ENCODE measurements around the gene RRP12. TPM values are rescaled to one million over a fixed set of nuclear protein-coding genes. Genes with fewer than 3 reads are reported as not detected.

Gene RRP12
- total RNA-seq, 2 donors from 2014 or later: 17.7 to 29.3 TPM

DNA sequence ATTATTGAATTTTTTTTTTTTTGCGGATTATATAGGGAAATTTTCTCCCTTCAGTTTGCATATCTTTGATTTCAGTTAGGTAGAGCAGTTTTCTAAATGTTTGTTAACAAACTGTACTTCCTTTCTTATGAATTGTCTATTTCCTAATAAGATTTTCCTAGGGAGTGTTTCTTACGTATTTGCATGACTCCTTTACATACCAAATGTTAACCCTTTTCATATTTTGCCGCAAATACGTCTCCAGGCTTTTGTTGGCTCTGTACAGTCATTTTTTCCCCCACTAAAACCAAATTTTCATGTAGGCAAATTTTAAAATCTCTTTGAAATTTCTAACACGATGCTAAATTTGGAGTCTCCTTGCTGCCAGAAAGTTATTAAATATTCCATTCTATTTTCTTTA is 64.7 kb downstream of the RRP12 start:
- Histone ChIP-seq H3K27ac (no peak overlapping the region), H3K4me1 (ENCODE audit: control insufficient read depth in 1 of 2, low read depth in 2 of 2) (peaks cover 27 to 33% of the 10 kb centered on the region in 2 donors), H3K4me3 (no peak overlapping the region), H3K27me3 (replicated peaks; ENCODE audit: insufficient read depth) (no peaks in the 10 kb centered on the region), H3K9me3 (no peaks in the 10 kb centered on the region), H3K36me3 (no peaks in the 10 kb centered on the region)
- ATAC-seq (ENCODE audit: insufficient number of reproducible peaks, low FRiP score, low read depth): no peak
- DNase-seq (ENCODE audit: low spot score): no peak
- TF ChIP-seq, protein P1, sequence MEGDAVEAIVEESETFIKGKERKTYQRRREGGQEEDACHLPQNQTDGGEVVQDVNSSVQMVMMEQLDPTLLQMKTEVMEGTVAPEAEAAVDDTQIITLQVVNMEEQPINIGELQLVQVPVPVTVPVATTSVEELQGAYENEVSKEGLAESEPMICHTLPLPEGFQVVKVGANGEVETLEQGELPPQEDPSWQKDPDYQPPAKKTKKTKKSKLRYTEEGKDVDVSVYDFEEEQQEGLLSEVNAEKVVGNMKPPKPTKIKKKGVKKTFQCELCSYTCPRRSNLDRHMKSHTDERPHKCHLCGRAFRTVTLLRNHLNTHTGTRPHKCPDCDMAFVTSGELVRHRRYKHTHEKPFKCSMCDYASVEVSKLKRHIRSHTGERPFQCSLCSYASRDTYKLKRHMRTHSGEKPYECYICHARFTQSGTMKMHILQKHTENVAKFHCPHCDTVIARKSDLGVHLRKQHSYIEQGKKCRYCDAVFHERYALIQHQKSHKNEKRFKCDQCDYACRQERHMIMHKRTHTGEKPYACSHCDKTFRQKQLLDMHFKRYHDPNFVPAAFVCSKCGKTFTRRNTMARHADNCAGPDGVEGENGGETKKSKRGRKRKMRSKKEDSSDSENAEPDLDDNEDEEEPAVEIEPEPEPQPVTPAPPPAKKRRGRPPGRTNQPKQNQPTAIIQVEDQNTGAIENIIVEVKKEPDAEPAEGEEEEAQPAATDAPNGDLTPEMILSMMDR (IDR thresholded peaks at IDR 0.05): no peak

DNA sequence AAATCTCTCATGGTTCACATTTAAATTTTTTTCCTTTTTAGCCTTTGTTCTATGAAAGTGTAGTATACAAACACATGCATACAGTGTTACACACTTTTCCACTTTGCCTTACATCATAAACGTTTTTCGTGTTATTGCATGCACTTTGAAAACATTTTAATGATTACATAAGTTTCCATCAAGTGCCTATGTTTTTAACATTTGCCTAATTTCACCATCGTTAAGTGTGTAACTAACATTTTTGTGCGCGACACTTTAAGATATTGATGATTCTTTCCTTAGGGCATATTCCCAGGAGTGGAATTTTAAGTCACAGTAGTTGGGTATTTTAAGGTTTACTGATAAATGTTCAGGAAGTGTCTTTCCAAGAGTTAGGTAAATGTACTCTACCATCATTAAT is 65.1 kb downstream of the RRP12 start:
- no peaks in the 10 kb centered on the region for H3K9me3 ChIP-seq
- no peaks in the 10 kb centered on the region for H3K36me3 ChIP-seq
- H3K4me3 ChIP-seq: peak overlapping the region; percentile 85
- DNase-seq (ENCODE audit: low spot score) (no peak), ATAC-seq (ENCODE audit: insufficient number of reproducible peaks, low FRiP score, low read depth) (no peak)
- H3K27ac ChIP-seq: no peak overlapping the region
- H3K4me1 ChIP-seq (ENCODE audit: control insufficient read depth in 1 of 2, low read depth in 2 of 2): peaks cover 30 to 38% of the 10 kb centered on the region in 2 donors
- TF ChIP-seq, protein P1 (IDR thresholded peaks at IDR 0.05): no peak
- no peaks in the 10 kb centered on the region for H3K27me3 ChIP-seq (replicated peaks; ENCODE audit: insufficient read depth)

DNA sequence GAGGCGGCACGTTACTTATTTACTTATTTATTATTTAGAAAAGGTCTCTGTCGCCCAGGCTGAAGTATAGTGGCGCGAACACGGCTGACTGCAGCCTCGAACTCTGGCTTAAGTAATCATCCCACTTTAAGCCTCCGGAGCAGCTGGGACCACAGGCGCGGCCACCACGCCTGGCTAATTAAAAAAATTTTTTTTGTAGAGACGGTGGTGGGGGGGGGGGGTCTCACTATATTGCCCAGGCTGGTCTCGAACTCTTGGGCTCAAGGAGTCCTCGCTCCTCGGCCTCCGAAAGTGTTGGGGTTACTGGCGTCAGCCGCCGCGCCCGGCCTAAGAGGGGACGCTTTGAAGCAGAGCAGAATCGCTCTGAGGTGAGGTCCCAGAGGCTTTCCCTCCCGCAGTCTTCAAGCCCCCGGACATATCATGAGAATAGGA is 65.9 kb downstream of the RRP12 start:
- DNase-seq (ENCODE audit: low spot score): no peak
- H3K27ac ChIP-seq: peak overlapping the region; percentile 79 to 88
- peaks cover 30 to 40% of the 10 kb centered on the region in 2 donors for H3K4me1 ChIP-seq (ENCODE audit: control insufficient read depth in 1 of 2, low read depth in 2 of 2)

DNA sequence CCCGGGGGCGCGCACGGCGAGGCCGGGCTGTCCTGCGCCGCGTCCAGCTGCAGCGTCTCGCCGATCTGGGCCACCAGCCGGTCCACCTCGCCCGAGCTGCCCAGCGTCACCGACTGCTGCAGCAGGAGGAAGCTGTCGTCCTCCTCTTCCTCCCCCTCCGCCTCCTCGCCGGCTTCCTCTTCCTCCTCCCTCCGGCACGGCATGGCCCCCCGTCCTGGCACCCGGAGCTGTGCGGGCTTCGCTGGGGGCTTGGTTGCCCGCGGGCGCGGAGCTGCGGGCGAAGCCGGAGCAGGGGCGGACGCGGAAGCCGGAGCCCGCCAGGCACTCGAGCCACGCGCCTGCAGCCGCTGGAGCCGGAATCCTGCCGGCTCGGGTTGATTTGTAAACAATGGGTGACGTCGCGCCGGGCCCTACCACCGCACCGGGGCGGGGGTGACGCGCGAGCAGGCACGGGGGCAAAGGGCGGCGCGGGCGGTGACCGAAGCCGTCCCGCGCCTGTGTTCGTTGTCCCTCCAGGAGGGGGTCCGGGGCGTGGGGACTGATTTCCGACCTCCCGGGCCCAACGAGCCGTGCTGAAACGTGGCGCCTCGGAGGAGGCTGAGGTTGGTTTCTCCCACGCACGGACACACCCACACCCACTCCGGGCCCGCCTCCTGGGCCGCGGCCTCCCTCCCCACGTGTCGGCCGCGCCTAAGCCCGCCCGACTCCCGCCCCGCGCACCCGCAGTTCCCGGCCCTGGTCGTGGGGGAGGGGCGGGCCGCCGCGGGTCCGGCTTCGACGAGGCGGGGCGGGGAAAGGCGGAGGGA is 66.6 kb downstream of the RRP12 start, which contains the start of gene FRAT2:
TSS of gene FRAT2 (minus strand) at position 360 of the 806 bp plus-strand sequence. CDS start at position 203, 157 bp downstream.
- TF ChIP-seq, protein P1 (IDR thresholded peaks at IDR 0.05): no peak
- peak within 1 kb of the TSS; percentile 85 for H3K4me3 ChIP-seq
- ATAC-seq (ENCODE audit: insufficient number of reproducible peaks, low FRiP score, low read depth): peak; percentile 85
- H3K27me3 ChIP-seq (replicated peaks; ENCODE audit: insufficient read depth): no peaks in the 10 kb centered on the region
- no peaks in the 10 kb centered on the region for H3K9me3 ChIP-seq
- H3K27ac ChIP-seq: peak within 1 kb of the TSS; percentile 79 to 88
- peaks cover 30 to 40% of the 10 kb centered on the region in 2 donors for H3K4me1 ChIP-seq (ENCODE audit: control insufficient read depth in 1 of 2, low read depth in 2 of 2)
- H3K36me3 ChIP-seq: no peaks in the 10 kb centered on the region
- peak; percentile 58 for DNase-seq (ENCODE audit: low spot score)

More for the DNA sequence above, 65.9 kb downstream of the RRP12 start:
- H3K4me3 ChIP-seq: peak overlapping the region; percentile 85
- H3K9me3 ChIP-seq: no peaks in the 10 kb centered on the region
- TF ChIP-seq, protein P1 (IDR thresholded peaks at IDR 0.05): no peak
- no peak for ATAC-seq (ENCODE audit: insufficient number of reproducible peaks, low FRiP score, low read depth)
- no peaks in the 10 kb centered on the region for H3K27me3 ChIP-seq (replicated peaks; ENCODE audit: insufficient read depth)
- no peaks in the 10 kb centered on the region for H3K36me3 ChIP-seq

DNA sequence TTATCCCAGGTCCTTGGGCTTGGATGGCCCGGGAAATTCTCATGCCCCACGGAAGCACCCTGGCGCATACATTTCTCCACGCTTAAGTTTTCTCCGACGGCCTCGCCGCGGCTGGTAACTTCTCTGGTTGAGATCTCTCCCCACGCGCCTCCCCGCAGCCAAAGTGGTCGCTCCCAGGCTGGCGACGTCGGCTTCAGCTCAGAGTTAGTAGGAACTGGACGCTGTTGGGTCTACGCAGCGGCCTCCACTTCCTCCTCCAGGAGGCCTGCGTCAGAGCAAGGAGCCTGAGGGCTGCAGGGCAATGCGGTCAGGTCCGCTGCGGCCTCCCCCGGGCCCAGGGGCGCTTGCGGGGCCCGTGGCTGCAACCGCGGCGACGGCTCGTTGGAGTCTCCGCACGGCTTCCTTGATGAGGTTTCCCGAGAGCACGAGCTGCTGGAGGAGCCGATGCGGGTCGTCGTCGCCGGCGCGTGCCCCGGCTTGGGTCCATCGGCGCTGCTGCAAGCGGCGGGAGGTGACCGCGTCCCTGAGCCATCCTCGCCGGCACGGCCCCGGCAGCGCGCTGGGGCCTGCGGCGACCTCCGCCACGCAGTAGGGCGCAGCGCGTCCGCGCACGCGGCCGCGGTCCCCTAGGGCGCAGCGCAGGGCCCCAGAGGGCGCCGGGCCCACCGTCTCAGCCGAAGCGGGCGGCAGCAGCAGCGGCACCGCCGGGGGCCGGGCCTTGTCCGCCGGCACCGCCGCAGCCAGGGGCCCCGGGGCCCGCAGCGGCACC is 67.4 kb downstream of the RRP12 start:
- peaks cover 30 to 40% of the 10 kb centered on the region in 2 donors for H3K4me1 ChIP-seq (ENCODE audit: control insufficient read depth in 1 of 2, low read depth in 2 of 2)

More for the DNA sequence above, 67.4 kb downstream of the RRP12 start:
- Histone ChIP-seq H3K27ac (peak overlapping the region; percentile 43 to 79), H3K4me3 (peak overlapping the region; percentile 85), H3K27me3 (replicated peaks; ENCODE audit: insufficient read depth) (no peaks in the 10 kb centered on the region), H3K36me3 (no peaks in the 10 kb centered on the region), H3K9me3 (no peaks in the 10 kb centered on the region)
- TF ChIP-seq, protein P1 (IDR thresholded peaks at IDR 0.05): no peak
- peak; percentile 8 for ATAC-seq (ENCODE audit: insufficient number of reproducible peaks, low FRiP score, low read depth)
- no peak for DNase-seq (ENCODE audit: low spot score)
